CD4-positive, alpha-beta T cell treated with Interleukin-21 for 1 hour (primary cell): Measurements from ENCODE around the gene UPP2.

ENCODE experiments used
- DNase-seq: peaks from one replicate; pipeline ENCODE4 v3.0.0-alpha.2; 2020

The UPP2 gene

DNA sequence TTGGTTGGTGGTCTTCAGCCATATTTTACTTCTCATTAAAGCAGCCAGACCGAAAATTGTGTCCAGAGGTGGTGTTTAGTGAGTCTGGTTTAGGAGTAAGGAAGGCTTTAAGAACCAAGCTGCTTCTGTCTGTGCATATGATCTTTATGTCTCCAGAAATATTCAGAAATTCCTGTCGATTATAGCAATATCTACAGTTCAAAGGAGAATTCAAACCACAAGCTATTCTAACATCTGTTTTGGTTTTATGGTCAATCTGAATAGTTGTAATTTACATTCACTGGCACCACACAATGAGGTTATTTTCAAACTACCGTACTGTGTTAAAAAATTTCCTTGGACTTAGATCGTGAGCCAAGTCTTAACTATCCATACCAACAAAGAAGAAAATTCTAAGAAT lies 11.3 kb downstream of the UPP2 start:
- no peak for DNase-seq

DNA sequence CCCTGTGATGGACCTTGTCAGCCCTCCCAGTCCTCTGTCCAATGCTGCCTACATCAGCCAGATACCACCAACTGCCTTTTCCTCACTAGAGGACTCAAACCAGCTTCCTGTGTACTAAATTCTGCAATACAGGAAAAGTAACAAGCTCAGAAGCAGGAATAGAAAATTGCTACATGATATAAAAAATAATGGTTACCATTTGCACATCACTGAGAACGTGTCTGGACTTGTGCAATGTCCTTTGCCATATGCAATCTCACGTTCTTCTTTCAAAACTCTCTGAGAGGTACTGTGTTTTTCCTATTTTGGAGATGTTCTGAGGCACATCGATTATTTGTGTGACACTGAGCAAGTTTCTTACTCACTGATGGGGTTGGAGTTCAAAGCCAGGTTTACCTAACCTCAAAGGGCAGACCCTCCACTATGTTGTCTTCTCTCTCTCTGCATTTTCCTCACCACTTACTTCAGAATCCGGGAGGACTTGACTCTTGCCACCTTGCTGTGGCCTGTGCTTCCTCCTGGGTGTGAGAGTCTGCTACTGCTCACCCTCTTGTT lies 12.1 kb downstream of the UPP2 start:
- DNase-seq: no peak

DNA sequence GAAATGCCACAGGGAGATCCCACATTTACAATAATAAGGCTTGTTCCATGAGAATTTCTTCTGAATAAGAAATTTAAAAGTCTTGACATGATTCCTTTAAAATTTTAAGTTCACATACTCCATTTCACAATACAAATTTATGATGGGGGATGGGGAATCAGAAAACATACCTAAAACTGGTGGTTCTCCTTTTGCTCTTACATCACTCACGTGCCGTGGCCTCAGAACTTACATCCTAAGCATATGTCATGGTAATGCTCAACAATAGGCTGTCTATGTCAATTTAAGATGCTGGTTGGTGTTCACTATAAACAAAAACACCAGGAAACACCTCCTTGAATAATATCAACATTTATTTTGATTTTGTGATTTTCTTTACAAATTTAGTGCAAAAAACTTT lies 12.8 kb downstream of the UPP2 start:
- DNase-seq: no peak

DNA sequence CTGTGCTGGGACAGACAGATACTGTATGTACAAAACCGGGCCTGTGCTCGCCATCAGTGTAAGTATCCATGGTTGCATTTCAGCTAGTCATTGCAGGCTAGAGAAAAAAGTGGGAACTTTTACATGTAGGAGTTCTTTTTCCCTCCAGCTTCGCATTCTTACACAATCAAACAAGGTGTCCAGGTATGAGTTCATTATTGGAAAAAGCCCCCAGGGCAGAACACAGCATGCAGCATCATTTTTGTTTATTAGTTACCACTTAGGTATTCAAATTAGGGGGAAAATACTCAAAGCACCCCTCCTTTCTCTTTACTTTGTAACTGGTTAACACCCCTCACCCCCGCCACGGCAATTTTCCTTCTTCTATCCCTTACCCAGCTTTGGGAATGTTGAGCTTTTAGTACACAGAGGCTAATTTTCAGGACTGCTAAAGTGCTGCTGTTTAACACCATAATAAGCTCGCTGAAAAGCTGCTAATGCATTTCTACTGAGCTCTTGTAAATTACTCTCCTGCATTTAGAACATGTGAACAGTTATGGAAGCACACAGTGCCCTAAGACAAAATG lies 13.6 kb downstream of the UPP2 start:
- DNase-seq: no peak

DNA sequence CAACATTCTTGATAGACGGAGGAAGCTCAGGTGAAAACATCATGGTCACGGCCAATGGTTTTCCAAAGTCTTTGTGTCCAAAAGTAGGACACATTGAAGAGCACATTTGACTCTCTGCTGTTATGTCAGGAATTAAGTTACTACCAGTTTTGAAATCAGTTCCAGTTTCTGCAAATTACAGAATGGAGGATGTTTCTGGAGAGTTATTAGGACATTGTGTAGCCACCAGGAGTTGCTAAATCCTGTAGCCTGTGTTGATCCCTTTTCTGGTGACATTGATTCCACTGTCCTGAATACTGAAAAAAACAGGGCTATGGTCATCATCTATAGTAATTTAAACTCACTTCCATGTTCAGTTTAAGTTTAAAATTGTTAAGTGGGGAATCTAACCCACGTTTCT lies 15.3 kb downstream of the UPP2 start:
- no peak for DNase-seq

DNA sequence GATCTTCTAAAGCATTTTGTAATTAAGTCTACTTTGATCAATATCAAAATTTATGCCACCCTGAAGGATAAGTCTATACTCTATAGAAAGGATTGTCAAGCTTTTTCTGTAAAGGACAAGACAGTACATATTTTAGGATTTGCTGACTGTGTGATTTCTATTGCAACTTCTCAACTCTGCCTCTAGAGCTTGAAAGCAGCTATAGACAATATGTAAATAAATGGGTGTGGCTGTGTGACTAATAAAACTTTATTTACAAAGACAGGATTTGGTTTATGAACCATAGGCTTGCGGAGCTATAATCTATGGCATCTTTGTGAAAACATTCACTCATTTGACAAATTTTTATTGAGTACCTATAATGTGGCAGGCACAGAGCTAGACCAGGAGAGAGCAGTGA lies 18.4 kb downstream of the UPP2 start:
- DNase-seq: no peak

DNA sequence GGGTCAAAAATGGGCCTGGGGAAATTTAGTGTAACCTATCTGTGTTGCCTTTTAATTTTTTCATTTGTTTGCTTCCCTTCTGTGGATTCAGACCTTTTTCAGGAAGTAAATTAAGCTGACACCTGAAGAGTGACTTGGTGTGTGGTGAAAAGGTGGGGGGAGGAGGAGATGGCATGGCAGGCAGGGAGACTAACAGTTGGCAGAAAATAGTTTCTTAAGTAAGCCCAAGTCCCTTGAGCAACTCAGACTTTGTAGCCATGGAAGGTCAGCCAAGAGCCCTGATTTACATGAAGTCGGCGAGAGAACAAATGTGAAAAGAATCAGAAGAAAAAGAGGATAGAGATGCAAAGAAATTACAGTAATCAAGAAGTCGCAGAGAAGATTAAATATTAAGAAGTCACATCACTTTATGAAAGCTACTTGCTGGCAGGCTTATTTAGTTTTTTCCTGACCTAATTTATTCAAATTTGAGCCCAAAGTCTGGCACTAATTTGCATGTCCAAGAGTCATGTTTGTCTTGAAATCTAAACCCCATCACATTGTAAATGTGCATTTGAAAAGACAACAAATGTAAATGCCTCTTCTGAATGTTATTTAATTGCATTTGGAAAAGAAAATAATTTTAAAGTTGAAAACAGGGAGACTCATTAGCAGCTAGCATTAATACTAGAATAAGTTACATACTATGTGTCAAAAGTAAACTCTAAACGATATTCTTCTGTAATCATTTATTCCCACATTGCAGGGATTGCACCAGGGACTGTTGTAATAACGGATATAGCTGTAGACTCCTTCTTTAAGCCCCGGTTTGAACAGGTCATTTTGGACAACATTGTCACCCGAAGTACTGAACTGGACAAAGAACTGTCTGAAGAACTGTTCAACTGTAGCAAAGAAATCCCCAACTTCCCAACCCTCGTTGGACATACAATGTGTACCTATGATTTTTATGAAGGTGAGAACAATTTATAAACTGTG lies 19.3 kb downstream of the UPP2 start:
- no peak for DNase-seq

DNA sequence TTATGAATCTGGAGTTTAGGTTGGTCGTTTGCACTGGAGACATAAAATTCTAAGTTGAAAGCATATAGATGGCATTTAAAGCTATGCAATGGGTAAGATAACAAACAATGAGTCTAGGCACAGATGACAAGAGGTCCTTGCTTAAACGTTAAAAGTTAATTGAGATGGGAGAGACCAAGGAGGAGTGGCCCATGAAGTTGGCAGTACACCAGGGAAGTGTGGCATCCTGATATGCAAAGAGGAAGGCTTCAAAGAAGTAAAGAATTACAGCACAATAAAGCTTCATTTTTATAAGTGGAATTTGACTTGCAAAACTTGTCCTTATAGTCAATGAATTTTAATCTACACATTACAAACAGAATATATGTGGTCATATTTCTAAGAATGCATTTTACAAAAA lies 23.2 kb downstream of the UPP2 start:
- no peak for DNase-seq

DNA sequence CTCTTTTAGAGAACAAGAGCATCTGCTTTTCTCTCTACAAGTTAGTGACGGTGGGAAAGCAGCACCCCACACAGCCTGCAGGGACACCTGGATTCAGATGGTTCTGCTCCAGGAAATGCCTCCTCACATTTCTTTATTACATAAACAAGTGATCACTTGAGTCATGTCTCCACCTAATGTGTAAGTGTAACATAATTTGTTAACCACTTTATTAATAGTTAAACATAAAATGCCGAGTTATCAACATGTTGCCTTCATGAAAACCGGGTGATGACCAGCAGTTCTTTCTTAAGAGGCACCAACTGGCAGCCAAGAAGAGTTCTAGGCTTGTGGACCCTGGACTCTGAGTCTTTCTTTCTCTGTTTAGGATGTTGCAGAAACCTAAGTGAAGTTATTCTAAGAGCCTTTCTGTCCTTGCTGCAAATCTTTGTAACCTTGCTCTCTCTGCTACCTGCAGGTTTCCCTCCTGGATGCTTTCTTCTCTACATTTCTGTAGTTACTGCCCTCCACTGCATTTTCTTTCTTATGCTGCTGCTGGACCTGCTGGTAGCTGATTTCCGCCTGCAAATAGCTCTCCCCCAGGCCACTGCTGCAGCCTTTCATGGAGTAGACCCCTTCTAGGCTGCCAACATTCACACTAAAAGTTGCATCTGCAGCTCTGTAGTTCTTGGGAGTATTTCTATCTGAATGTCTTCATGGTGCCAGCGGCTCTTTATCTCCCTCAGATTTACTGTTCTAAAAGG lies 24.3 kb downstream of the UPP2 start:
- DNase-seq: no peak

DNA sequence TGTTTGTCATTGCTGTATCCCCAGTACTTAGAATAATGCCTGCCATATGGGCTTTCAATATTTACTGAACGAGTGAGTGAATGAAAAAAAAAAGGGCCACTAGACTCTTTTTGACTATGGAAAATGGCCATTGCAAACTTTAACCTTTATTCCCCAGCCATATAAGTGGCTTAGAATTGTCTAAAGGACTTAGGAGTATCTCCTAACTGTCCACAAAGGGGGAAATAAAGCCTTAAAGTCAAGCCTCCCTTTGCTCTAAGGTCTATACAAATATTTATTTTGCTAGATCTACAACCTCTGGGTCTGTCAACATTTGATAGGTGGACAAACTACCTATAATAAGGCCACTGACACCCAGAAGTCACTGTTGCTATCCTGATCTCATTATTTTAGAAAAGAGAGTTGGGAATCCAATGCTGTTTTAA lies 25.7 kb downstream of the UPP2 start:
- no peak for DNase-seq

DNA sequence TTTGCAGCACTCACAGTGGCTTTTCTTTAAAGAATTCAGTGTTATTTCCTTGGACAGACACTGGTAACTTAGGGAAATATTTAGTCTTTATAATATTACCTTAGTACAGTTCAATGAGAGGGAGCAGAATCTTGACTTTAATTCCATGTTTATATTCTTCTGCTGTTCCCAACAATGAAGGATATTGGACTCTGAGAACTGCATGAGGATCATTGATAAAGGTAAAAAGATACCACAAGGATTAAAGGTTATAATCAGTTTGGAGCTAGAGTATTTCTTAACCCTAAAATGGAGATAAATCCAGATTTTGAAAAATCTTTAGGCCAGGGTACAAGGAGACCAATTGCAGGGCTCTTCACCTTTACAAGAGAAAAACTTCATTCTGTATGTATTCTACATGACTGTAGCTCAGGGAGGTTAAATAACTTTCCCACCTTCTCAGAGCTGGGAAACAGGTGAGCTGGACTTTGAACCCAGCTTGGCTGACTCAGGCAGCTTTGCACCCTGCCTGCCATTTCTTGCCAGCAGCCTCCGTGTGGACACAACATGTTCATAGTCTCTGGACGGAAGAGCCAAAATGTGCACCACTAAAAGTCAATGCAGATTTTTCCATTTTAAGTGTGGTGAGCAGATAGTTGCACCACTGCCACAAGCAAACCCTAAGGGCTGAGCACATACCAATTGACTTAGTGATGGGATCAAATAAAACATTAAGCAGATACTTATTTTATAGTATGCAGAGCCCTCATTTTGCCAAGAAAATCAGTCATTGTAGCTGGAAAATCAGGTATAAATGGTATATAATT lies 26.7 kb downstream of the UPP2 start:
- no peak for DNase-seq

DNA sequence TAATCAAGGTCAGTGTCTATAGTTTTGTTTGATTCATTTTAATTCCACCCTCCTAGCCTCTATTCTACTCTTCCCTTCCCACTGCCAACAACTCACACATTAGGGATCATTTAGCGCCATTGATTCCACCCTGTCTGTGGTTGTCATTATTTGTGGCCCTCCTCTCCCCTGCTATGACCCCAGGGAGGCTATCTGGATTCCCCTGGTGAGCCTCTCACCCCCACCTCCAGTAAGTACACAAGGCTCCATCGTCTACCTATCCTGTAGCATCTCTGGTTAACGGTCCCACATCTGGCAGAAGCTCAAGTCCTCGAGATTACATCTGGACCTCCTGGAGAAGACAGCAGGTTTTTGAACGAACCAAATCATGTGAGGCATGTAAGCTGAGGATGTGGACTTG lies 27.4 kb downstream of the UPP2 start:
- DNase-seq: no peak

DNA sequence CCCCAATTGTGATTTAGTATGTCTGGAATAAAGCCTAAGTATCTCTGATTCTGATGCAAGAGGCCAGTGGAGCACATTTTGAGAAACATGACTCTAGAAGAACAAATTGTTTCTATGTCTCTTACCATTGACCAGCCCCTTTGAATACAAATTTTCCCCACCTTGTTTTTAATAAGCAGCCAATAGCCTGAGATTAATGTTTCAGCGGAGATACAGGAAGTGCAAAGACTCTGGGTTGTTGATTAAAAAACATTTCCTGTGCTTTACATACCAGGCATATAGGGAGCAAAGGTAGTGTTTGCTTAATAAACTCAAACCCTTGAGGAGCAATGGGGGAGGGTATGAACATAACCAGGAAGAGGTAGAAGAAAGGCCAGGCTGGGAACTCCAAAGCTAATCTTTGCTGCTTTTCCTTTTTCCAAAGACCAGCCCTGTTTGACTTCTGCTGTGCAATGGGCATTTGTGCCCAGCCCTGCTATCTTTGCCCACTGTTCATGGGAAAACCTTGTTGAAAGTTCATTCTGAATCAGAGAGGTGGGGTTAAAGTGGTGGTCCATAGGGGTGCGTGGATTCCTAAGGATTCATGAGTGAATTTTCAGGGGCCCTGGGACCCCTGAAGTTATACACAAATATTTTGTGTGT lies 29.3 kb downstream of the UPP2 start:
- DNase-seq: no peak

DNA sequence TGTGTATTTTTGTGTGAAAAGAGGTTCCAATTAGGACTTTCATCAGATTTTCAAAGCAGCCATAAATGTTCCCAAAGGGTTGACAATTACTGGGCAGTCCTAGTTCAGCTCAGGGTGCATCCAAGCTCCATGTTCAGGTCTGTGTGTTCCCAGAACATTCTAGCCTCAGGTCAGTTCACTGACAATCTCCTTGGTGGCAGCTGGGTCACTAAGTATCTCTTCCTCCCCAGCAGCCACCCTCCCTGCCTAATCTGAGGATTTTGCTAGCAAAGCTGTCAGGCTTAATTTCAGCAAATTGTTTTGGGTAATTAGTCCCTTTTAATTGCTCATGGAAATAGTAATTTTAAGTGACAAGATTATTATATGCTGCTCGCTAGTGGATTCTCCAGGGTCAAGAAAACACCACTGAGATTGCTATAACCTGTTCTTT lies 29.8 kb downstream of the UPP2 start:
- DNase-seq: no peak

DNA sequence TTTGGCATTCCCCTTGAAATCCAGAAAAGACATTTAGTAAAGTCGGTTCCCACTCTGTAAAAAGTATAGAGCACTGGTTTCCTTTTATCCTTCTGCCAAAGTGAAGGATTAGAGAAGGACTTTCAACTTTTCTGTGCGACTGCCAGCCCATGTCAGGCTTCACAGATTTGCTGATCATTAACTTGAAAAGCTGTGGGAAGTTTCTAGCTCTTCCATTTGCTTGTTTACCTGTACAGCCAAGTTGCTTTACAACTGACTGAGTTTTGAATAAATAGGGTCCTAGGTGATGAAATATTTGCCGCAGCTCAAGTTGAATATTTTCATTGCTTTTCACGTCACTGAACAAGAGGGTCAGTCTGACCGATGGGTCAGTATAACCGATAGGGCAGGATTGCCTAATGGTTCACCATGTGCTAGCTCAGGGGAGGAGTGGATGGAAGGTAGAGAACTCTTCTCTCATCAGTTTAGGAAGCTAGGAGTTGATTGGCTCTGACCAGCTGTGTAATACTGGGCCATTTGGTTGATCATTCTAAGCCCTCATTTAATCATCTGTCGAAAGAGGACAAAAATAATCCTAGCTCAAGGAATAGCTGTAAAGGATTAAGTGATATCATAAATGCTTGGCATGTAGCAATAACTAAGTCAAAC lies 30.4 kb downstream of the UPP2 start:
- no peak for DNase-seq

DNA sequence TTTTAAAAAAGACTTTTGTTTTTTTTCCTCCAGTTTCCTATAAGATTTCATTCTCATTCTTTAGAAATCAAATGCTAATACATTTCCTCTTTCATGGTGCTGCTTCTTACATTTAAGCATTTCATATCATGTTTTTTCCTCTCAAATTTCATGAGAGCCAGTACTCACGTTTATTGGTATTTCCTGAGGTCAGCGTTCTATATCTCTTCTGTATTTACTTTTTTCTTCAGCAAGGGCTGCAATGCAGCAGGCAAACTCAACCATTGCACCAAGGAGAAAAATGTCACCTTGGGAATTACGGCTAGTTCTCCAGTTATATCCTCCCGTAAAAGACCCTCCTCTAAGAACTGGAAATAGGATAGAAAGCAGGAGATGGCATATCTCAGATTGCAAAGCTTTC lies 32.4 kb downstream of the UPP2 start:
- DNase-seq: no peak

DNA sequence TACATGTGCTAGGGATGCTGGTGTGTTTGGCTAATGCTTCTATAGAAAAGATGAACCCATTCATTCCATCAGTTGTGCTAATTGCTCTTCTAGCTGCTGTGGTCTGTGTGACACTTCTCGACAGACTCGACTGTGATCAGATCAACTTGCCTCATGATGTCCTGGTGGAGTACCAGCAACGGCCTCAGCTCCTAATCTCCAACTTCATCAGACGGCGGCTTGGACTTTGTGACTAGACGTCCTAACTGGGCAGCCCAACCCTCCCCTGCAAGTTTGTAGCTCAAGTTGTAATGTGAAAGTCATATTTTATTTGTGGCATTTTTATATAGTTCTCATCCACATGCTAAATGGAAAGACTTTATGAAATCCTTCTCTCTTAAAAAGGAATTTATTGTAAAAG lies 33.0 kb downstream of the UPP2 start:
- no peak for DNase-seq

DNA sequence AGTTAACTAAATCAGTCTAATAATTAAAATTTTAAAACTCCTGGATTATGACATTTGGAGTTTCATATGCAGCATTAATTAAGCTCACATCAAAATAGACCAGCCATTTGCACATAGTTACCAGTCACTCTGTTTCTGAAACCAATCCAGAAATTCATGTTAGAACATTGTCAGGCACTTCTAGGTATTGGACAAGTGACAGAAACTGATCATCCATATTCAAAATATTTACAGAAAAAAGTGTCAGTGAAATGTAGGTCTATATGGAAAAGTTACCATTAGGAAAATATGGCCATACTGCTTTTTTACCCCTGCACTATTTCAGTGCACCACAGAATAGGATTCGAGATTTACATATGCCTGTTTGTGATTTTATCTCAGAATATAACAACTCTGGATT lies 33.4 kb downstream of the UPP2 start:
- DNase-seq: no peak

DNA sequence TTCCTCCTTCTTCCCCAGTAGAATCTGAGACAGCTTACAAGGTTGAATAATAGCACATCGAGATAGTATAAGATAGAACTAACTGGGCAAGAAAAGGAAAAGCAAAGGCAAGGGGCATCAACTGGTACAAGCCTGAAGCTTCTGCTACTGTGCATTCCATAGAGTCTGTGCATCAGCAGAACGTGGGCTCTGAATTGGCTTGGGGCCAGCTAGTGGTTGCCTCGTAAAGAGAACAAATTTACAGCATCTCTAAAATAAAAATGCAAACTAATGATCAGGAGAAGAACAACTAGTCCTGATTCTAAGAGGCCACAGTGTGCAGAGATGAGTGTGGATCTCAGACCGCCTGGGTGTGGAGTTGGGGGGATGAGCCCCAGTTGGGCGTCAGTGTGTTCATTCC lies 36.6 kb downstream of the UPP2 start:
- no peak for DNase-seq

DNA sequence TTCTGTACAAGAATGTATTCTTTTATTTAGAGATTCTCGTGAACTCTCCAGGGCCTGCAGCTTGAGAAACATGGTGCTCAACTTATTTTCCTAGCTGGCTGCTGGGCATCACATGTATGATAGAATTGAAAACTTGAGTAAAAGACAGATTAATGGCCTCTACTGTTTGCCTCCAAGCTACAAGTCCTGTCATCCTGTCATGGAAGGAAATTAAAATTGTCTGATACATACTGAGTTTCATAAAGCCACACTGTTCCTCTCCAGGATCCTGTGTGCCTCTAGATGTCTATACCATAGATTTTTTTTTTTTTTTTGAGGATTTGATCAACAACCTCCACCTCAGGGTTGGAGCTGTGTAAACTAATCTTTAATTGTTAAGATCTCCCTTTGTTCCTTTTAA lies 38.5 kb downstream of the UPP2 start:
- no peak for DNase-seq

DNA sequence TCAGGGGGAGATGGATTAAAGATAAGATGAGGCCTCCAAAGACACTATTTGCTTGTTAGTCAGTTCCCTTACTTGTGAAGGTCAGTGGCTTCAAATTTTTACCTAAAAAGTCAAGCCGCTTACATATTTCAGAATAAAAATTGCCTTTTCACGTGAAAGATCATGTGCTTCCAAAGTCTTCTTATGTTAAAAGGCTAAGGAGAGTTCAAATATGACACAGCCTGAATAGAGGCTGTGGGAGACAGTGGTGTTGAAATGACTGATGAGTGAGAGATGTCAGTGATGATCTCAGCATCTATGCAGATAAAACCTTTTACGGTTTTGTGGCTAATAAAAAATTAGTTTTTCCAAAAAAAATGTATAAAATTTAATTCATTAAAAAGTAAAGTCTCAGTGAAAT lies 40.5 kb downstream of the UPP2 start:
- no peak for DNase-seq
